GM19438 (cell line): ENCODE results near the gene NLGN4X.
"Not testable (repeated sequence)": the region's sequence is repeated elsewhere in the genome, so short reads cannot be mapped to it uniquely, and the experiment has no call there.

Experiments
- ATAC-seq: cut with Tn5 transposase; IDR thresholded peaks from one replicate; pipeline ENCODE4 v1.9.1; 2021; ENCODE audit warnings: low read depth; ENCODE audit not compliant: unreplicated experiment

Gene NLGN4X

DNA sequence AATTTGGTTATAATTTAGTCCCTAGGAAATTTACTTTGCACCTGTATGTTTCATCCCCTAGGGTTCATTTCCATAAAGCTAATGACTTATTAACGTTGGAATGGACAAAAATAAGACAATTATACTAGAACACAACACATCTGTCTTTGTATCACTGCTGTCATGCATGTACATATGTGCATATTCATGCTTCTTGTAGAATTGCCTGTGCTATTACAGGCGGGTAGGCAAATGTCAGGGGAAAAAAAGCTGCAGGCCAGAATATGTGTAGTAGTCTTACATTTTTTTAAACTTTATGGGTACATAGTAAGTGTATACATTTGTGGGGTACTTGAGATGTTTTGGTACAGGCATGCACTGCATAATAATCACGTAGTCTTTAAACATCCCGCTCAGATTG lies 209.6 kb downstream of the NLGN4X start:
- ATAC-seq, result no peak

GRCh38 chrX:6015423-6015822 lies 213.2 kb downstream of the NLGN4X start:
- ATAC-seq, result no peak

DNA sequence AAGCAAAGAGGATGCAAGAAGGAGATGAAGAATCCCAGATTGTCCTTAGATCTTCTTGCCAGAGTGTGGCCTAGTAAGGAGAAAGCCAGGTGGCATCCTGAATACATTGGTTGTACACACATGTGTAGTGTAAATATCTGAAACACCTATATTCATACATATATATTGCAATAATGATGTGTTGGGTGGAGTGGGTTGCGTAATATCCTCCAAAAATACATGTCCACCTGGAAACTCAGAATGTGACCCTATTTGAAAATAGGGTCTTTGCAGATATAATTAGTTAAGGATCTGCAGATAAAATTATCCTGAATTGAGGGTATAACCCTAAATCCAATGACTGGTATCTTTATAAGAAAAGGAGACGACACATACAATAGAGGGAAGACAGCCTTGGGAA lies 216.3 kb downstream of the NLGN4X start:
- ATAC-seq, result no peak

GRCh38 chrX:6005856-6006255 lies 222.8 kb downstream of the NLGN4X start:
- ATAC-seq, result no peak

- ATAC-seq, result no peak
These were observed 224.1 kb downstream of the NLGN4X start for GRCh38 chrX:6004529-6004928.

- ATAC-seq, result no peak
These were observed 226.6 kb downstream of the NLGN4X start for GRCh38 chrX:6002056-6002455.

- ATAC-seq, result no peak
These were observed 229.8 kb downstream of the NLGN4X start for GRCh38 chrX:5998901-5999300.

DNA sequence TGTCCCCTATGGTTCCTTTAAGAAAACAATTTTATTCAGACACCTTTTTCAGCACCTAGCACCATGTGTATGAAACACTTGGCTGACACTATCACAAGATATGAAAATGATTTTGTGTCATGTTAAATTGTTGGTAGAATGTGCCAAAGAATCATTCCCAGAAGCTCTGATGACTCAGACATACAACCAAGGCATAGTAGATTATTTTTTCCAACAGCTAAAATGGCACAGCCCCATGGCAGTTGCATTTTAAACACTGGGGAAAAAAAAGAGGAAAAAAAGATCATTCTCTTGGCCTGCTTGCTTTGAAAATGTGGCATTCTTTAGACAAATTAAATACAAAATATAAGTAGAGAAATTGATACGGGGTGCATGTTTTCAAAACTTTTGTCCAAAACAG lies 230.2 kb downstream of the NLGN4X start:
- no peak for ATAC-seq

DNA sequence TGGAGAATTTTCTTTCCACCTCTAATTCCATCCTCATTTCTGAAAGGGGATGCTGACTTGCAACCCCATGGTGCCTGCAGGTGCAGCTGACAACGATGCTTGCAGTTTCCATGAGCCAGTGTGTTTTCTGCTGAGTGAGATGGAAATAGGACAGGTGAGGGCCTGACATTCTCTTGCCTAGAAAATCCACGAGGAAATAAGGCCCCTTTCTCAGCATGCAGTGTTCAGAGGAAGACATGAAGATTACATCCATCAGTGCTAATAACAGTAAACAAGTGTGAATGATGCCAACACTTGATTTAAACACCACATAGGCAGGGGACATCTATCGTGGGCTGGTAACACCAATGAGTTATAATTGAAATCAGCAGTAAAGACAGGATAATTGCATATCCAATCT lies 237.3 kb downstream of the NLGN4X start:
- no peak for ATAC-seq

DNA sequence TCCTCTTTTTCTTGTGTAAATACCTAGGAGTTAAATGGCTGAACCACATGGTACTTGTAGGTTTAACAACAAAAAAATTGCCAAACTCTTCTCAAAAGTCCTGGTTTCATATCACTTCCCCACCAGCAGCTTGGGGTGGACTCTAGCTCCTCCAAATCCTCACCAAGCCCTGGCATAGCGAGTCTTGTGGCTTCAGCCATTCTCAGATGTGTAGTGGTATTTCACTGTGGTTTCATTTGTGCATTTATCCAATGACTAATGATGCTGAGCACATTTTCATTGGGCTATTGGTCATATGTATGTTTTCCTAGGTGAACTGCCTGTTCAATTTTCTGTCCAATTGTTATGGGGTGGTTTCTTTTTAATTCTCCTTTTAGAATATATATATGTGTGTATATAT lies 249.3 kb downstream of the NLGN4X start:
- ATAC-seq, result no peak

- no peak for ATAC-seq
These were observed 252.3 kb downstream of the NLGN4X start for GRCh38 chrX:5976332-5976731.

GRCh38 chrX:5971300-5971699 lies 257.4 kb downstream of the NLGN4X start:
- ATAC-seq, result no peak

GRCh38 chrX:5965406-5965805 lies 263.3 kb downstream of the NLGN4X start:
- ATAC-seq, result no peak

- ATAC-seq, result no peak
These were observed 269.4 kb downstream of the NLGN4X start for GRCh38 chrX:5959286-5959685.

DNA sequence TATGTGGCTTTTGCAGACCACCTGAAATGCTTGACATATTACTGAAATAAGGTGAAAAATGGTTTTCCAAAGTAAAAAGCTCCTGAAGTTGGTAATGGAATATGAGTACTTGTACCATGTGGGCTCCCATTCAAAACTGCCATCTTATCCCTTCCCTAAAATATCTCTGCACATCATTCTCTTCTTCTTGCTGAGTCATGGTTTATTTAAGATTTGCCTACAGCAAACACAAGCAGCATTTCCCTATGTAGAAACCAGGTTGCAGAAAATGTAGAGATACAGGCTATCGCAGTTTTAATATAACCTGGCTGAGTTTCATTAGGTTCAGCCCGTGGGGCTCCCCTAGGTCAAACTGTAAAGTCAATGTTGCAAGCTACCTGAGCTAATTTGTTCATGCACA lies 270.1 kb downstream of the NLGN4X start:
- ATAC-seq, result no peak

DNA sequence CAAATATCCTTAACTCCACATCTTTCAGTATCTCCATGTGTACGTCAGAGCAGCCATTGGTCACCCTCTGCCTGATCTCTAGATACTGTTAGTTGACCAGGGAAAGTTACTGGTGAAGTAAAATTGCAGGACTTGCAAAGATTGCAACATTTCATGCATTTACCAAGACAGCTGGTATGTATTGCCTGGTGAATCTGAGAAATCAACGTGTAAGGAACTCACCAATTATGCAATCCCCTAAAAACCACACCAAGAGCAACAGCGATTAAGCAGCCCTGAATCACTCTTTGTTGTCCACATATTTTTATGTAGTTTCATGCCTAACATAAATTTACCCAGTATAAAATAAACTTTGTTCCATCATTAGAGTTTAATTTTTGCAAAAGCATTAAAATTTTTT lies 271.2 kb downstream of the NLGN4X start:
- no peak for ATAC-seq

GRCh38 chrX:5936438-5936837 lies 292.2 kb downstream of the NLGN4X start:
- ATAC-seq, result no peak

DNA sequence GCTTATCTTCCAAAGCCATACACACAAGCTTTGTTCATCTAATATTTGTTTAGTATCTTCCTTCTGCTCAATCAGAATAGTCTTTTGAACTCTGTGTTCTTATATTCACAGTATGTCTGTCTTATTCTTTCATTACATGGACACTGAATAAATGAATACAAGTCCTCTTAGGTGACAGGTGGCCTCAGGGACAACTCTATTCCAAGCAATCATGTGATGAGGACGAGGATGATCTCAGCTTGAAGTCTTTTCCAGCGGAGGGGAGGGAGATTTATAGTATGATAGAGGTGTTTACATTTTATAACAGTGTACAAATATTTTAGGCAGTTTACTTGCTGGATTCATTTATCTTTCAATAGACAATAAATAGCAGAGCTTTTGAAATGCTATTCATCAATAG lies 300.4 kb downstream of the NLGN4X start:
- no peak for ATAC-seq

DNA sequence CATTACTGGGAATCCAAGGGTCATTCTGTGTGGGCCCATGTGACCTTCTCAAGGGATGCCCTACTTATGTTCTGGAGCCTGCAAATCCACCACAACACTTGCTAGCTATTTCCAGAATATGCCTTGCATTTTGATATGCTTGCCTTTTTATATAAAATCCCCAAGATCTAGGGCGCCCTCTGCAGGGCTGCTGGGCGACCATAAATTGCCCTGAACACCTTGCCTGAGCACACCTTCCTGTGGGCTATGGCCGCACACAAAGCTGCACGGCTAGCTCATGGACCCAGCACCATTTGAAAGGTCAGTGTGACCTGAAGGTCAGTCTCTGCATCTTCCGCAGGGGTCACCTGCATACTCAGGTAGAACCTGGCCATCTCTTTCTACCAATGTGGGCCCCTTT lies 311.7 kb downstream of the NLGN4X start:
- no peak for ATAC-seq

DNA sequence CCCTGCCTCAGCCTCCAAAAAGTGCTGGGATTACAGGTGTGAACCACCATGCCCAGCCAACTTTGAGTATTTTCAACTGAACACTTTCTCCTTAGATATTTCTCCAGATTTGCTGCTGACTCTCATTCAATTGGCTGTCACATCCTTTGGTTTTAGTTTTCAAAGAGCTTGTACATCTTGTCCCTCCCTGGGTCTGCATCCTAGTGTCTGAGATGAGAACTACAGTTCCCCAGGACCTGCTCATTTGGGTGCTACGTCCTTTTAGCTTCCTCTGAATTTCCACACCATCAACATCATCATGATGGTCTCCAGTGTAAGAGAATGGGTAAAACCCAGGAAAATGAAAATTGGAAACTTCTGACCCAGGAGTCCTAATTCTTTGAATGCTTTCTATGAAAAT lies 312.9 kb downstream of the NLGN4X start:
- no peak for ATAC-seq

GRCh38 chrX:5907207-5907606 lies 321.5 kb downstream of the NLGN4X start:
- no peak for ATAC-seq

DNA sequence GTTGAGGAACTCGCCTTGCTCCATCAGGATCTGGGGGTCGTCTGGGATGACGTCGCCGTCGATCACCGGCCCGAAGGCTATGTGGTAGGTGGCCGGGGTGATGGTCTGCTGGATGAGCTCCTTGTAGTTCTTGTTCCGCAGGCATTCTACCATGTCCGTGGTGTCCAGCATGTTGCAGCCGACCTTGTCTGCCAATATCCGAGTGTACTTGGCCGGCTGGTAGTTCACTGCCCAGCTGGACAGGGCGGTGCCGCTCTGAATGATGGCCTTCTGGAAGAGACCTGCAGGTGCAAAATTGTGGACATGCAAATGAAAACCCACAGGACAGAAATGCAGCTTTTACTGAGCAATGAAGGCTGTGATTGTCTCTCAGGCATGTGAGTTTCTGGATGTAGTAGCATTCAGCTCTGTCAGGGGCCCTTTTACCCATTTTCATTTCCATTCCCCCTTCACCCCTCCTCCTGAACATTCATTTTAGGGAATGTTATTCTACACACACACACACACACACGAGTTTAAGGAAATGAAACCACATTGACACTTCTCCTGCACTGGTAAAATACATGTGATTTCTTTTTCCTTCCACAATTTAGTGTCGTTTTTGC lies 325.0 kb downstream of the NLGN4X start:
- not testable (repeated sequence) for ATAC-seq

GRCh38 chrX:5898463-5898862 lies 330.2 kb downstream of the NLGN4X start:
- no peak for ATAC-seq
